ENCODE results near the gene CUL4A. TPM values are rescaled to one million over a fixed set of nuclear protein-coding genes. Genes with fewer than 3 reads are reported as not detected.

CUL4A gene
- total RNA-seq, 1 donor from 2014 or later: 81.3 TPM

GRCh38 chr13:113293686-113294085 is 84.3 kb downstream of the CUL4A start:
- Histone ChIP-seq H3K36me3 (ENCODE audit: insufficient read depth, low read length) (no peaks in the 10 kb centered on the region), H3K27ac (ENCODE audit: low read depth, low read length) (no peak overlapping the region), H3K4me2 (ENCODE audit: low read length) (no peak overlapping the region), H3K4me1 (ENCODE audit: insufficient read depth, low read length) (peaks cover 11% of the 10 kb centered on the region), H3K9ac (ENCODE audit: low read length) (no peak overlapping the region), H3K9me3 (ENCODE audit: insufficient read depth, low read depth, low read length) (no peaks in the 10 kb centered on the region), H2AFZ (ENCODE audit: low read depth, low read length) (no peak overlapping the region), H3K79me2 (ENCODE audit: insufficient read depth, low read length) (peaks cover 23% of the 10 kb centered on the region), H3K27me3 (ENCODE audit: insufficient read depth, low read length) (peaks cover 18% of the 10 kb centered on the region), H4K20me1 (ENCODE audit: insufficient read depth, low read length) (peaks cover 4% of the 10 kb centered on the region), H3K4me3 (ENCODE audit: insufficient read depth, low read depth, low read length) (no peak overlapping the region)
- Mint-ChIP-seq H3K9me3 (ENCODE audit: unreplicated experiment) (peaks cover 4% of the 10 kb centered on the region), H3K4me3 (ENCODE audit: unreplicated experiment) (no peak overlapping the region), H3K36me3 (ENCODE audit: low read depth, unreplicated experiment) (no peaks in the 10 kb centered on the region), H3K27me3 (ENCODE audit: low read depth, unreplicated experiment) (peaks cover 41% of the 10 kb centered on the region), H3K4me1 (ENCODE audit: low read depth, unreplicated experiment) (peaks cover 10% of the 10 kb centered on the region), H3K27ac (ENCODE audit: unreplicated experiment) (no peak overlapping the region)
- no peak for DNase-seq (ENCODE audit: low read depth)
- FAIRE-seq: no peak
- no peak for TF ChIP-seq EZH2 (IDR thresholded peaks at IDR 0.05; ENCODE audit: insufficient read depth, low read length)
- TF ChIP-seq, protein P1, sequence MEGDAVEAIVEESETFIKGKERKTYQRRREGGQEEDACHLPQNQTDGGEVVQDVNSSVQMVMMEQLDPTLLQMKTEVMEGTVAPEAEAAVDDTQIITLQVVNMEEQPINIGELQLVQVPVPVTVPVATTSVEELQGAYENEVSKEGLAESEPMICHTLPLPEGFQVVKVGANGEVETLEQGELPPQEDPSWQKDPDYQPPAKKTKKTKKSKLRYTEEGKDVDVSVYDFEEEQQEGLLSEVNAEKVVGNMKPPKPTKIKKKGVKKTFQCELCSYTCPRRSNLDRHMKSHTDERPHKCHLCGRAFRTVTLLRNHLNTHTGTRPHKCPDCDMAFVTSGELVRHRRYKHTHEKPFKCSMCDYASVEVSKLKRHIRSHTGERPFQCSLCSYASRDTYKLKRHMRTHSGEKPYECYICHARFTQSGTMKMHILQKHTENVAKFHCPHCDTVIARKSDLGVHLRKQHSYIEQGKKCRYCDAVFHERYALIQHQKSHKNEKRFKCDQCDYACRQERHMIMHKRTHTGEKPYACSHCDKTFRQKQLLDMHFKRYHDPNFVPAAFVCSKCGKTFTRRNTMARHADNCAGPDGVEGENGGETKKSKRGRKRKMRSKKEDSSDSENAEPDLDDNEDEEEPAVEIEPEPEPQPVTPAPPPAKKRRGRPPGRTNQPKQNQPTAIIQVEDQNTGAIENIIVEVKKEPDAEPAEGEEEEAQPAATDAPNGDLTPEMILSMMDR (IDR thresholded peaks at IDR 0.05; ENCODE audit: insufficient read depth, low read depth, low read length): no peak

DNA sequence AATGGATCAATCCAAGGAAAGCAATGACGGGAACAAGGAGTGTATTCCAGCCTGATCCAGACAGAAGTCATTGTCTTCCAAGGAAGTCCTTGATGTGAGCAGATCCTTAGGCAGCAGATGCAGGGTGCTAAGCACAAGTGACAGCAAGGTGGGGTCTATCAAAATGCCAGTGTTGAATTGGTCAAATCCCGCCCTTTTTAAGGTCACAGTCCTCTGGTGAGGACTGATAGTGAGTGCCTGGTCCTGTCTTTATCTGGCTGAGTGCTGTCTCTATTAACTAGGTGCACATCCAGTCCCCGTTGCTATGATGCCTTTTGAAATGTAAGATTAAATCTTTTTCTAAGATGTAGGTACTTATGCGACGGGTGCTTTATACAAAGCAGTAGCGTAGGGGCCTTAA is 86.4 kb downstream of the CUL4A start:
- no peak overlapping the region for H3K4me3 ChIP-seq (ENCODE audit: insufficient read depth, low read depth, low read length)
- H2AFZ ChIP-seq (ENCODE audit: low read depth, low read length): no peak overlapping the region
- peaks cover 4% of the 10 kb centered on the region for H3K9me3 Mint-ChIP-seq (ENCODE audit: unreplicated experiment)
- FAIRE-seq: no peak
- H3K27ac ChIP-seq (ENCODE audit: low read depth, low read length): no peak overlapping the region
- H3K4me2 ChIP-seq (ENCODE audit: low read length): no peak overlapping the region
- no peaks in the 10 kb centered on the region for H3K9me3 ChIP-seq (ENCODE audit: insufficient read depth, low read depth, low read length)
- peaks cover 44% of the 10 kb centered on the region for H3K79me2 ChIP-seq (ENCODE audit: insufficient read depth, low read length)
- H3K27ac Mint-ChIP-seq (ENCODE audit: unreplicated experiment): peak overlapping the region; percentile 20
- H3K36me3 Mint-ChIP-seq (ENCODE audit: low read depth, unreplicated experiment): no peaks in the 10 kb centered on the region
- TF ChIP-seq, protein P1 (IDR thresholded peaks at IDR 0.05; ENCODE audit: insufficient read depth, low read depth, low read length): no peak
- TF ChIP-seq EZH2 (IDR thresholded peaks at IDR 0.05; ENCODE audit: insufficient read depth, low read length): no peak
- peaks cover 20% of the 10 kb centered on the region for H4K20me1 ChIP-seq (ENCODE audit: insufficient read depth, low read length)
- H3K27me3 ChIP-seq (ENCODE audit: insufficient read depth, low read length): peaks cover 4% of the 10 kb centered on the region
- peak overlapping the region; percentile 92 for H3K4me3 Mint-ChIP-seq (ENCODE audit: unreplicated experiment)
- H3K27me3 Mint-ChIP-seq (ENCODE audit: low read depth, unreplicated experiment): peaks cover 22% of the 10 kb centered on the region
- H3K4me1 ChIP-seq (ENCODE audit: insufficient read depth, low read length): peaks cover 11% of the 10 kb centered on the region
- peaks cover 10% of the 10 kb centered on the region for H3K4me1 Mint-ChIP-seq (ENCODE audit: low read depth, unreplicated experiment)
- no peaks in the 10 kb centered on the region for H3K36me3 ChIP-seq (ENCODE audit: insufficient read depth, low read length)
- DNase-seq (ENCODE audit: low read depth): no peak
- no peak overlapping the region for H3K9ac ChIP-seq (ENCODE audit: low read length)

DNA sequence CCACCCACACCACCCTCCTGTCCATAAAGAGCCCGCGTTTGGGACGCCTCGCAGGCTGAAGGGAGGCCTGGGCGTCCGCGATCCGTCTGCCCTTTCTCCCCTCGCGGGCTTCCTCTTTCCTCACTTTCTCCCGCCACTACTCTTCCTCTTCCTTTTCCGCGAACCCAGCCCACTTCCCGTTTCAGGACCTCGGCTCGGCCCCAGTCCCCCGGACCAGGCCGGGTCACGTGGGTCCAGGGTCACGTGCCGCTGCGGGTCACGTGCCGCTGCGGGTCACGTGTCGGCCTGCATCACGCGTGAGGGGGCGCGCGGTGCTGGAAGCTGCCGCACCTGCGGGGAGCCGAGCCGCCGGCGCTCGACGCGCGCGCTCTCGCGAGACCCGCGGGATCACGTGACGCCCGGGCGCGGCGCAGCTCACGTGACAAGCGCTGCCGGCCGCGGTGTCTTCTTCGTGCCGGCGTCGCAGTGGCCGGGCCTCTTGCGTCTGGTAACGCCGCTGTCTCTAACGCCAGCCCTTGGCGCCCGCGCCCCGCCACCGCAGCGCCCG is 87.5 kb downstream of the CUL4A start, which contains the start of gene LAMP1:
LAMP1 (plus strand) TSS at position 417 of the 547 bp plus-strand sequence. CDS start 196 bp downstream, outside the sequence.
- H3K27me3 ChIP-seq (ENCODE audit: insufficient read depth, low read length): no peaks in the 10 kb centered on the region
- Mint-ChIP-seq H3K4me3 (ENCODE audit: unreplicated experiment) (peak within 1 kb of the TSS; percentile 93), H3K27ac (ENCODE audit: unreplicated experiment) (peak within 1 kb of the TSS; percentile 97), H3K27me3 (ENCODE audit: low read depth, unreplicated experiment) (peaks cover 17% of the 10 kb centered on the region), H3K9me3 (ENCODE audit: unreplicated experiment) (peaks cover 4% of the 10 kb centered on the region), H3K4me1 (ENCODE audit: low read depth, unreplicated experiment) (peaks cover 9% of the 10 kb centered on the region), H3K36me3 (ENCODE audit: low read depth, unreplicated experiment) (no peaks in the 10 kb centered on the region)
- peak within 1 kb of the TSS; percentile 82 for H3K27ac ChIP-seq (ENCODE audit: low read depth, low read length)
- peak within 1 kb of the TSS; percentile 100 for H2AFZ ChIP-seq (ENCODE audit: low read depth, low read length)
- peaks cover 26% of the 10 kb centered on the region for H4K20me1 ChIP-seq (ENCODE audit: insufficient read depth, low read length)
- H3K9me3 ChIP-seq (ENCODE audit: insufficient read depth, low read depth, low read length): no peaks in the 10 kb centered on the region
- H3K36me3 ChIP-seq (ENCODE audit: insufficient read depth, low read length): no peaks in the 10 kb centered on the region
- TF ChIP-seq EZH2 (IDR thresholded peaks at IDR 0.05; ENCODE audit: insufficient read depth, low read length): no peak
- TF ChIP-seq, protein P1 (IDR thresholded peaks at IDR 0.05; ENCODE audit: insufficient read depth, low read depth, low read length): no peak
- peak within 1 kb of the TSS; percentile 98 for H3K9ac ChIP-seq (ENCODE audit: low read length)
- no peak for FAIRE-seq
- H3K4me2 ChIP-seq (ENCODE audit: low read length): peak within 1 kb of the TSS; percentile 95
- peaks cover 55% of the 10 kb centered on the region for H3K79me2 ChIP-seq (ENCODE audit: insufficient read depth, low read length)
- peak; percentile 91 for DNase-seq (ENCODE audit: low read depth)
- H3K4me1 ChIP-seq (ENCODE audit: insufficient read depth, low read length): peaks cover 11% of the 10 kb centered on the region
- peak within 1 kb of the TSS; percentile 97 for H3K4me3 ChIP-seq (ENCODE audit: insufficient read depth, low read depth, low read length)
